Effector CD8-positive, alpha-beta T cell (primary cell): ENCODE data around the gene TTC22.

Experiments used
- DNase-seq: peaks from one replicate; lab custom pipeline; 2025; lab: John Stamatoyannopoulos, UW

TTC22 gene

GRCh38 chr1:54834007-54834541 lies 33.0 kb upstream of the TTC22 start:
- no peak for DNase-seq

- no peak for DNase-seq
Measured at GRCh38 chr1:54833121-54833520, 32.0 kb upstream of the TTC22 start.

GRCh38 chr1:54826226-54826816 lies 25.2 kb upstream of the TTC22 start:
- DNase-seq = no peak

GRCh38 chr1:54825696-54826095 lies 24.6 kb upstream of the TTC22 start:
- DNase-seq = no peak

- DNase-seq = no peak
Measured at GRCh38 chr1:54823670-54824069, 22.5 kb upstream of the TTC22 start.

GRCh38 chr1:54819733-54820132 lies 18.6 kb upstream of the TTC22 start:
- DNase-seq = no peak

GRCh38 chr1:54819195-54819536 lies 18.0 kb upstream of the TTC22 start:
- DNase-seq = no peak

- DNase-seq = no peak
Measured at GRCh38 chr1:54818461-54819194, 17.5 kb upstream of the TTC22 start.

GRCh38 chr1:54816951-54817350 lies 15.8 kb upstream of the TTC22 start:
- no peak for DNase-seq

- DNase-seq = no peak
Measured at GRCh38 chr1:54816130-54816529, 15.0 kb upstream of the TTC22 start.

- no peak for DNase-seq
Measured at GRCh38 chr1:54815086-54815876, 14.2 kb upstream of the TTC22 start.

- no peak for DNase-seq
Measured at GRCh38 chr1:54814571-54814970, 13.4 kb upstream of the TTC22 start.

- no peak for DNase-seq
Measured at GRCh38 chr1:54814126-54814498, 13.0 kb upstream of the TTC22 start.

GRCh38 chr1:54813485-54814125 lies 12.5 kb upstream of the TTC22 start:
- DNase-seq = no peak

- DNase-seq = no peak
Measured at GRCh38 chr1:54812801-54813484, 11.8 kb upstream of the TTC22 start.

GRCh38 chr1:54811739-54812655 lies 10.9 kb upstream of the TTC22 start:
- DNase-seq = no peak

GRCh38 chr1:54811066-54811465 lies 9.9 kb upstream of the TTC22 start:
- no peak for DNase-seq

GRCh38 chr1:54810153-54810942 lies 9.2 kb upstream of the TTC22 start:
- DNase-seq = peak; percentile 43

GRCh38 chr1:54809496-54810074 lies 8.5 kb upstream of the TTC22 start:
- no peak for DNase-seq
